Measurements from ENCODE around the gene NRTN. TPM values are rescaled to one million over a fixed set of nuclear protein-coding genes. Genes with fewer than 3 reads are reported as not detected.

NRTN gene
- total RNA-seq (0.30 TPM in 1 of 2 replicates, not detected in the other), polyA plus RNA-seq (0.41 TPM in 2 replicates), polyA minus RNA-seq (0.30 TPM in 1 of 2 replicates, not detected in the other), Bru-seq, nascent RNA (percentile 2 among the genes with signal in this experiment), BruChase-seq, experiment 1, labeled RNA remaining after a 6-hour chase (percentile 12 among the genes with signal in this experiment), BruChase-seq, experiment 2, labeled RNA remaining after a 2-hour chase (percentile 13 among the genes with signal in this experiment)
- polyA plus RNA-seq (2011; cell fraction: cytosol; rRNA removed), result 0.08 and 0.11 TPM in 2 replicates
- polyA plus RNA-seq (2011; cell fraction: nucleus; rRNA removed), result not detected in 2 replicates
- polyA plus RNA-seq (2012), result not detected in 2 replicates
- not detected for polyA minus RNA-seq (2011; cell fraction: cytosol; rRNA and poly(A)+ RNA removed)
- polyA minus RNA-seq (2011; cell fraction: nucleus; rRNA and poly(A)+ RNA removed), result not detected in 2 replicates
- long read RNA-seq, partial matches to known transcripts, result 1 of 3 reads
- long read RNA-seq, other reads (novel, unspliced or antisense), result 1 of 3 reads

DNA sequence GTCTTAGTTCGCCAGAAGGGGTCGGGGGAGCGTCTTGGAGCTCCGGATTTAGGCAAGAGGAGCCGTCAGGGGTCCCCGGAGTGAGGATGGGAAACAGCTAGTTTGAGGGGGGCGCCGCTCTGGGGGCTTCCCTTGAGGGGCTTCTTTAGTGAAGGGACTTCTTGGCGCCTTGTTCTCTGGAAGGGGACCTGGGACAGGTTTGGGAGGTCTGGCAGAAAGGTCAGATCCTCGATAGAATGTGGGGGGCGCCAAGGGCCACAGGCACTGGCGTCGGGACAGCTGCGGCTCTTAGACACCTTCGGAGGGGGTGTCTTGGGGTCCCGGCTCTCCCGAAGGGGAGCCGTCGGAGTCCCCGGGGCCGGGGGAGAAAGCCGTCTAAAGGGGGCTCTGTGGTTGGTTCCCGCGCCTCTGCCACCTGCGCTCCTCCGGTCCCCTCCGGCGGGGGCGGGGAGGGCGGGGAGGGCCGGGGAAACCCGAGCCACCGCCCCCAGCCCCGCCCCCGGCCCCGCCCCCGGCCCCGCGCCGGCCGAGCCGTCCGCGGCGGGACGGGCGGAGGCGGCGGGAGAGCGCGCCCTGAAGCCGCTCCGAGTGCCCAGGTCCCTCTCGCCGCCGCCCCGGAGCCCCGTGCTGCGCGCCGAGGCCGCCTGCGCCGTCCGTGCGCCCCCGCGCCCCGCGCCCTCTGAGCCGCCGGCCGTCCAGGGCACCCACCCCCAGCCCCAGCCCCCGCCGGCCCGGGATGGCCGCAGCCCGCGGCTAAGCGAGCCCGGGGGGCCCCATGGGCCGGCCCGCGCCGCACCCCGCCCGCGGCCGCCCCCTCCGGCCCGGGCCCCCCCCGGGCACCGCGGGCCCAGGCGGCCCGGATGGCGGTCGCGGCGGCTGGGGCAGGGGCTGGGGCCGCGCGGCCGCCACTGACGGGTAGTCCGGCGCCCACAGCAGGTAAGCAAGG, at the start of gene NRTN:
NRTN (plus strand) TSS at position 552 of the 946 bp plus-strand sequence. CDS start 19,099 bp downstream, outside the sequence.
- Histone ChIP-seq H3K27me3 (ENCODE audit: control insufficient read depth in 2 of 2, insufficient read depth in 2 of 2, low read length in 2 of 2) (peaks cover 2 to 7% of the 10 kb centered on the region in 2 experiments), H3K4me1 (ENCODE audit: control insufficient read depth, extremely low read depth, insufficient read depth, low read length) (peaks cover 5% of the 10 kb centered on the region), H3K9ac (replicated peaks; ENCODE audit: extremely low read depth, insufficient read depth, low read length) (no peak within 1 kb of the TSS), H3K79me2 (ENCODE audit: control insufficient read depth, insufficient read depth, low read length) (no peaks in the 10 kb centered on the region), H3K9me1 (replicated peaks; ENCODE audit: control insufficient read depth, extremely low read depth, insufficient read depth, low read length) (peaks cover 2% of the 10 kb centered on the region), H2AFZ (ENCODE audit: low read depth, low read length) (peak within 1 kb of the TSS; percentile 78), H4K20me1 (replicated peaks; ENCODE audit: control insufficient read depth, extremely low read depth, insufficient read depth, low read length) (no peaks in the 10 kb centered on the region), H3K4me3 (replicated peaks in 1 of 3; ENCODE audit: insufficient read depth in 1 of 3, low read depth in 1 of 3, low read length in 3 of 3) (no peak within 1 kb of the TSS), H3K36me3 (ENCODE audit: control insufficient read depth in 2 of 2, extremely low read depth in 1 of 2, insufficient read depth in 2 of 2, low read length in 2 of 2) (no peaks in the 10 kb centered on the region), H3K4me2 (ENCODE audit: insufficient read depth, low read length) (no peak within 1 kb of the TSS), H3K9me3 (replicated peaks; ENCODE audit: control insufficient read depth, insufficient read depth, low read length) (no peaks in the 10 kb centered on the region), H3K27ac (ENCODE audit: insufficient read depth, low read depth, low read length) (no peak within 1 kb of the TSS)
- dilution Hi-C loops (cut with MboI; ENCODE audit: extremely low pct_ligation_motif_present, low sequenced_read_pairs) (no loop called here), intact Hi-C loops (cut with micrococcal nuclease) (loop anchor here (1.0 to 10.0 kb wide), 4 partner anchors 18 to 218 kb away; no protein-coding TSS in a partner anchor)
- ChIA-PET POLR2A (interaction anchor here (1.1 kb wide), 2 partner anchors 23 to 163 kb away, joined by 3 to 14 read pairs; no protein-coding TSS in a partner anchor), CTCF (interaction anchor here (0.6 to 2.3 kb wide), 53 partner anchors 7 to 321 kb away, joined by 3 to 76 read pairs (median 5); partner anchors contain the start of genes CATSPERD, DUS3L, FUT6 and NDUFA11)
- DNase-seq (ENCODE audit: low read depth, low spot score) (no peak), FAIRE-seq (no peak)
- BruUV-seq (replicated peaks), result no TSS peak
- TF ChIP-seq CTCF (IDR thresholded peaks at IDR 0.05; ENCODE audit: extremely low read depth in 1 of 2, insufficient read depth in 1 of 2, low read depth in 1 of 2, low read length in 2 of 2), result no peak
- TF ChIP-seq MYC (IDR thresholded peaks at IDR 0.05; ENCODE audit: low read depth, low read length), result no peak
- no peak for TF ChIP-seq POLR2A (IDR thresholded peaks at IDR 0.05; ENCODE audit: low read depth, low read length)
- TF ChIP-seq EZH2 (IDR thresholded peaks at IDR 0.05; ENCODE audit: borderline replicate concordance, low read depth, low read length, severe bottlenecking), result no peak
- no peak for TF ChIP-seq POLR2AphosphoS5 (IDR thresholded peaks at IDR 0.05; ENCODE audit: insufficient read depth, low read depth, low read length)
- no peak for TF ChIP-seq FOS (IDR thresholded peaks at IDR 0.05; ENCODE audit: borderline replicate concordance, insufficient read depth, low read length)
- TF ChIP-seq JUN (IDR thresholded peaks at IDR 0.05; ENCODE audit: borderline replicate concordance, insufficient read depth, insufficient read length, low read depth), result no peak
- TF ChIP-seq GATA2 (IDR thresholded peaks at IDR 0.05; ENCODE audit: insufficient read depth, insufficient read length, low read depth, low read length), result no peak
- TF ChIP-seq, protein P1, sequence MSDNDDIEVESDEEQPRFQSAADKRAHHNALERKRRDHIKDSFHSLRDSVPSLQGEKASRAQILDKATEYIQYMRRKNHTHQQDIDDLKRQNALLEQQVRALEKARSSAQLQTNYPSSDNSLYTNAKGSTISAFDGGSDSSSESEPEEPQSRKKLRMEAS (IDR thresholded peaks at IDR 0.05; ENCODE audit: insufficient read depth, insufficient read length), result no peak

All from endothelial cell of umbilical vein (primary cell).